GM12878 (cell line): ENCODE results near the gene SENP1. TPM values are rescaled to one million over a fixed set of nuclear protein-coding genes. Genes with fewer than 3 reads are reported as not detected.

Experiments
- ATAC-seq: fragments of 200-7000 bp; cut with Tn5 transposase; 3 replicates; pipeline ENCODE4 v1.9.1; 2020; ENCODE audit warnings: mild to moderate bottlenecking, moderate library complexity
- BruUV-seq: library from RNA; stranded (reverse); fragments of 400-500 nt; replicated peaks from 2 replicates; lab custom pipeline; 2021; lab: Mats Ljungman, UMichigan
- CTCF ChIA-PET: fragments of 300-600 bp; sonication (Branson Sonifier 250); formaldehyde crosslinking; extraction: SDS; loops from one replicate; lab custom pipeline; 2021; ENCODE audit warnings: inconsistent platforms; lab: Yijun Ruan, JAX
- POLR2A ChIA-PET: fragments of 350-600 bp; formaldehyde crosslinking; extraction: SDS; loops from one replicate; lab custom pipeline; 2021; ENCODE audit warnings: inconsistent platforms; lab: Charles Lee
- RAD21 ChIA-PET: fragments of 300-600 bp; sonication (Branson Sonifier 250); formaldehyde crosslinking; loops from one replicate; lab custom pipeline; 2023; ENCODE audit warnings: antibody characterized with exemption; ENCODE audit not compliant: unreplicated experiment; lab: Charles Lee
- SMC1A ChIA-PET: fragments of 300-600 bp; sonication (Branson Sonifier 250); formaldehyde crosslinking; loops from one replicate; lab custom pipeline; 2023; ENCODE audit not compliant: unreplicated experiment, uncharacterized antibody; lab: Charles Lee
- DNase-seq: peaks from one replicate; pipeline ENCODE4 v3.0.0-alpha.2; 2011; ENCODE audit warnings: low read depth, low spot score
- FAIRE-seq: peaks from 3 replicates; lab custom pipeline; 2011; peaks lifted over from hg19 to GRCh38; lab: Jason Lieb, UNC
- H2AFZ ChIP-seq: 2 replicates; pipeline ENCODE4 v1.6.0; 2011; ENCODE audit warnings: low read depth, low read length, control low read depth; ENCODE audit not compliant: control insufficient read depth
- H3K27ac ChIP-seq: 2 replicates; pipeline ENCODE4 v1.5.1; 2011; ENCODE audit warnings: control low read depth; ENCODE audit not compliant: control insufficient read depth, insufficient read depth
- H3K27me3 ChIP-seq, 2 experiments: replicated peaks in 1 of 2; 2 replicates each; pipeline versions ENCODE4 v1.6.0 to v1.6.1; 2011; ENCODE audit warnings: low read length in 1 of 2; ENCODE audit not compliant: control insufficient read depth in 2 of 2, insufficient read depth in 2 of 2
- H3K36me3 ChIP-seq, 2 experiments: 2 replicates each; pipeline ENCODE4 v1.5.1; 2011; ENCODE audit warnings: low read length in 1 of 2; ENCODE audit not compliant: control insufficient read depth in 2 of 2, insufficient read depth in 2 of 2
- H3K4me1 ChIP-seq: 2 replicates; pipeline ENCODE4 v1.6.1; 2011; ENCODE audit warnings: mild to moderate bottlenecking, low read length, moderate library complexity, mixed read lengths; ENCODE audit not compliant: control insufficient read depth, insufficient read depth
- H3K4me2 ChIP-seq: 2 replicates; pipeline ENCODE4 v1.6.0; 2011; ENCODE audit warnings: control low read depth; ENCODE audit not compliant: control insufficient read depth, insufficient read depth
- H3K4me3 ChIP-seq: fragments of 200-600 bp; sonication (generic); 2 replicates; pipeline ENCODE4 v1.5.1; 2016
- H3K79me2 ChIP-seq: 2 replicates; pipeline ENCODE4 v1.6.0; 2011; ENCODE audit warnings: low read length; ENCODE audit not compliant: control insufficient read depth, insufficient read depth
- H3K9ac ChIP-seq: 2 replicates; pipeline ENCODE4 v1.8.0; 2011; ENCODE audit warnings: low read length, control low read depth, mixed read lengths; ENCODE audit not compliant: control insufficient read depth, insufficient read depth
- H3K9me3 ChIP-seq: replicated peaks from 3 replicates; pipeline ENCODE4 v1.5.1; 2011; ENCODE audit warnings: mild to moderate bottlenecking, low read length; ENCODE audit not compliant: control insufficient read depth, insufficient read depth
- H4K20me1 ChIP-seq: 2 replicates; pipeline ENCODE4 v1.6.0; 2011; ENCODE audit not compliant: control insufficient read depth, insufficient read depth
- EP300 ChIP-seq, 2 experiments: fragments of 150-350 bp in 1 of 2; IDR thresholded peaks; 2 replicates each; pipeline ENCODE4 v1.6.1; 2011 to 2012; ENCODE audit warnings: low read depth in 2 of 2, low read length in 2 of 2, borderline replicate concordance in 1 of 2, improper control_type of control experiment in 1 of 2, inconsistent platforms in 1 of 2; ENCODE audit not compliant: control insufficient read depth in 1 of 2
- POU2F2 ChIP-seq: IDR thresholded peaks from 3 replicates; pipeline ENCODE4 v1.6.1; 2011; ENCODE audit warnings: low read depth, mild to moderate bottlenecking, low read length, borderline replicate concordance
- ZNF207 ChIP-seq: fragments of 450-650 bp; IDR thresholded peaks from 2 replicates; pipeline ENCODE4 v1.6.1; 2014; ENCODE audit warnings: antibody characterized with exemption, mild to moderate bottlenecking, borderline replicate concordance
- ZNF24 ChIP-seq: fragments of 450-650 bp; IDR thresholded peaks from 2 replicates; pipeline ENCODE4 v1.6.1; 2017; ENCODE audit warnings: antibody characterized with exemption, mild to moderate bottlenecking
- WGBS: methylation state at CpG from one replicate; pipeline ENCODE4 v1.1.6; 2016; ENCODE audit warnings: low lambda C conversion rate; ENCODE audit not compliant: insufficient replicate concordance, insufficient coverage; ENCODE audit errors: missing lambda C conversion rate; 5-methylcytosine and 5-hydroxymethylcytosine counted together
- in situ Hi-C: fragments of 300-500 bp; cut with MboI; formaldehyde crosslinking; loops from 9 replicates; pipeline ENCODE4 v1.14.3; 2018; ENCODE audit warnings: mixed read lengths
- intact Hi-C: fragments of 100-400 bp; cut with micrococcal nuclease; formaldehyde crosslinking; loops from one replicate; pipeline ENCODE4 v1.14.2; 2022; ENCODE audit not compliant: unreplicated experiment
- polyA plus RNA-seq, 11 experiments: library from polyadenylated mRNA; depleted of rRNA in 4 of 11; unstranded in 6 of 11; stranded (reverse) in 5 of 11; fragments of >200 nt; fragmentation: Nextera tagmentation in 4 of 11; fragmentation: Illumina TruSeq in 1 of 11; extraction: Ambion mirVana in 4 of 11; extraction: Trizol in 1 of 11; gene quantifications; 1 replicate in 1 of 11; 2 replicates in 10 of 11; pipeline versions ENCODE4 v1.2.1 to v1.2.3, GENCODE V29; 2011 to 2016; ENCODE audit warnings: inconsistent platforms in 2 of 11, missing spikeins in 2 of 11, low read depth in 1 of 11
- total RNA-seq, 4 experiments: library from RNA; depleted of rRNA in 3 of 4; stranded (reverse); fragments of >200 nt in 3 of 4; fragmentation: Illumina TruSeq in 1 of 4; extraction: Trizol in 1 of 4; gene quantifications; 2 replicates each; pipeline versions ENCODE4 v1.2.1 to v1.2.3, GENCODE V29; 2013 to 2021
- TF ChIP-seq, protein P1 (sequence below): fragments of 450-650 bp; formaldehyde crosslinking; IDR thresholded peaks from 2 replicates; pipeline ENCODE4 v1.5.0; 2022; ENCODE audit warnings: mild to moderate bottlenecking, missing genetic modification characterization
- TF ChIP-seq, protein P2 (sequence below): IDR thresholded peaks from 2 replicates; pipeline ENCODE4 v1.6.1; 2011; ENCODE audit warnings: borderline replicate concordance, low read depth, mild to moderate bottlenecking, moderate library complexity, low read length; ENCODE audit not compliant: insufficient read depth, poor library complexity, severe bottlenecking

The SENP1 gene
- total and polyA plus RNA-seq, 10 of the 15 experiments (the other 5 are each of a cell fraction or from before 2014, with no cell fraction given) = 8.1 to 52.4 (median 26.1) TPM

GRCh38 chr12:48017921-48018617 lies 87.8 kb downstream of the SENP1 start (continued):
- TF ChIP-seq EP300 (IDR thresholded peaks at IDR 0.05; ENCODE audit: borderline replicate concordance in 1 of 2, control insufficient read depth in 1 of 2, low read depth in 2 of 2, low read length in 2 of 2) = no peak
- no peak for TF ChIP-seq ZNF24
- TF ChIP-seq, protein P1, sequence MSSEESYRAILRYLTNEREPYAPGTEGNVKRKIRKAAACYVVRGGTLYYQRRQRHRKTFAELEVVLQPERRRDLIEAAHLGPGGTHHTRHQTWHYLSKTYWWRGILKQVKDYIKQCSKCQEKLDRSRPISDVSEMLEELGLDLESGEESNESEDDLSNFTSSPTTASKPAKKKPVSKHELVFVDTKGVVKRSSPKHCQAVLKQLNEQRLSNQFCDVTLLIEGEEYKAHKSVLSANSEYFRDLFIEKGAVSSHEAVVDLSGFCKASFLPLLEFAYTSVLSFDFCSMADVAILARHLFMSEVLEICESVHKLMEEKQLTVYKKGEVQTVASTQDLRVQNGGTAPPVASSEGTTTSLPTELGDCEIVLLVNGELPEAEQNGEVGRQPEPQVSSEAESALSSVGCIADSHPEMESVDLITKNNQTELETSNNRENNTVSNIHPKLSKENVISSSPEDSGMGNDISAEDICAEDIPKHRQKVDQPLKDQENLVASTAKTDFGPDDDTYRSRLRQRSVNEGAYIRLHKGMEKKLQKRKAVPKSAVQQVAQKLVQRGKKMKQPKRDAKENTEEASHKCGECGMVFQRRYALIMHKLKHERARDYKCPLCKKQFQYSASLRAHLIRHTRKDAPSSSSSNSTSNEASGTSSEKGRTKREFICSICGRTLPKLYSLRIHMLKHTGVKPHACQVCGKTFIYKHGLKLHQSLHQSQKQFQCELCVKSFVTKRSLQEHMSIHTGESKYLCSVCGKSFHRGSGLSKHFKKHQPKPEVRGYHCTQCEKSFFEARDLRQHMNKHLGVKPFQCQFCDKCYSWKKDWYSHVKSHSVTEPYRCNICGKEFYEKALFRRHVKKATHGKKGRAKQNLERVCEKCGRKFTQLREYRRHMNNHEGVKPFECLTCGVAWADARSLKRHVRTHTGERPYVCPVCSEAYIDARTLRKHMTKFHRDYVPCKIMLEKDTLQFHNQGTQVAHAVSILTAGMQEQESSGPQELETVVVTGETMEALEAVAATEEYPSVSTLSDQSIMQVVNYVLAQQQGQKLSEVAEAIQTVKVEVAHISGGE (CRISPR knock-in tag) = no peak

- Histone ChIP-seq H3K27me3 (peaks cover 5% of the 10 kb centered on the region in 2 experiments; a peak in 3 of 4 replicates), H3K4me2 (no peak overlapping the region), H3K9me3 (no peaks in the 10 kb centered on the region), H3K36me3 (no peaks in the 10 kb centered on the region), H3K9ac (no peak overlapping the region), H2AFZ (no peak overlapping the region), H3K27ac (no peak overlapping the region), H4K20me1 (no peaks in the 10 kb centered on the region), H3K4me1 (no peaks in the 10 kb centered on the region), H3K4me3 (no peak overlapping the region), H3K79me2 (no peaks in the 10 kb centered on the region)
- no TSS peak for BruUV-seq
- TF ChIP-seq, protein P2, sequence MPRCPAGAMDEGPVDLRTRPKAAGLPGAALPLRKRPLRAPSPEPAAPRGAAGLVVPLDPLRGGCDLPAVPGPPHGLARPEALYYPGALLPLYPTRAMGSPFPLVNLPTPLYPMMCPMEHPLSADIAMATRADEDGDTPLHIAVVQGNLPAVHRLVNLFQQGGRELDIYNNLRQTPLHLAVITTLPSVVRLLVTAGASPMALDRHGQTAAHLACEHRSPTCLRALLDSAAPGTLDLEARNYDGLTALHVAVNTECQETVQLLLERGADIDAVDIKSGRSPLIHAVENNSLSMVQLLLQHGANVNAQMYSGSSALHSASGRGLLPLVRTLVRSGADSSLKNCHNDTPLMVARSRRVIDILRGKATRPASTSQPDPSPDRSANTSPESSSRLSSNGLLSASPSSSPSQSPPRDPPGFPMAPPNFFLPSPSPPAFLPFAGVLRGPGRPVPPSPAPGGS = no peak
- TF ChIP-seq ZNF207 (no peak), POU2F2 (no peak)
- ChIA-PET POLR2A (no interaction called here), RAD21 (no interaction called here), CTCF (no interaction called here), SMC1A (no interaction called here)
- 42% methylated on average over 5 of the region's 5 CpGs for WGBS
- DNase-seq (no peak), ATAC-seq (no peak), FAIRE-seq (no peak)
- in situ Hi-C loops (no loop called here), intact Hi-C loops (no loop called here)
These were observed 88.4 kb downstream of the SENP1 start for GRCh38 chr12:48017496-48017895.
